MCF 10A (cell line): Measurements from ENCODE around the gene PRRT1. TPM values are rescaled to one million over a fixed set of nuclear protein-coding genes. Genes with fewer than 3 reads are reported as not detected.

Experiments used
- BruUV-seq: library from RNA; stranded (reverse); fragments of 400-500 nt; replicated peaks from 2 replicates; lab custom pipeline; 2021; lab: Mats Ljungman, UMichigan
- CTCF ChIA-PET: fragments of 300-600 bp; sonication (Branson Sonifier 250); formaldehyde crosslinking; extraction: SDS; loops from one replicate; lab custom pipeline; 2021; ENCODE audit warnings: antibody characterized with exemption, inconsistent platforms; lab: Yijun Ruan, JAX
- POLR2A ChIA-PET: fragments of 300-600, 350-650 bp; sonication (Branson Sonifier 250); formaldehyde crosslinking; extraction: SDS; loops from one replicate; lab custom pipeline; 2020; ENCODE audit warnings: antibody characterized with exemption, inconsistent platforms; lab: Yijun Ruan, JAX
- DNase-seq: peaks from one replicate; pipeline ENCODE4 v3.0.0-alpha.2; 2018; ENCODE audit not compliant: unreplicated experiment
- H3K27ac Mint-ChIP-seq: one replicate; pipeline ENCODE4 v1.8.0; 2022; ENCODE audit warnings: mild to moderate bottlenecking, low read depth, mixed read lengths; ENCODE audit not compliant: unreplicated experiment
- H3K27me3 Mint-ChIP-seq: one replicate; pipeline ENCODE4 v1.8.0; 2022; ENCODE audit warnings: mixed read lengths; ENCODE audit not compliant: insufficient read depth, unreplicated experiment
- H3K36me3 Mint-ChIP-seq: one replicate; pipeline ENCODE4 v1.8.0; 2022; ENCODE audit warnings: mild to moderate bottlenecking, moderate library complexity, mixed read lengths; ENCODE audit not compliant: insufficient read depth, unreplicated experiment
- H3K4me1 Mint-ChIP-seq: one replicate; pipeline ENCODE4 v1.8.0; 2022; ENCODE audit warnings: mixed read lengths; ENCODE audit not compliant: insufficient read depth, unreplicated experiment
- H3K4me3 Mint-ChIP-seq: one replicate; pipeline ENCODE4 v1.8.0; 2022; ENCODE audit warnings: mild to moderate bottlenecking, moderate library complexity, mixed read lengths; ENCODE audit not compliant: unreplicated experiment
- H3K9me3 Mint-ChIP-seq: one replicate; pipeline ENCODE4 v1.8.0; 2022; ENCODE audit warnings: mixed read lengths; ENCODE audit not compliant: unreplicated experiment
- CTCF ChIP-seq: fragments of 200-600 bp; IDR thresholded peaks from one replicate; pipeline ENCODE4 v1.8.0; 2022; ENCODE audit warnings: antibody characterized with exemption, mild to moderate bottlenecking; ENCODE audit not compliant: unreplicated experiment
- intact Hi-C: fragments of 100-400 bp; cut with micrococcal nuclease; formaldehyde crosslinking; loops from 2 replicates; pipeline ENCODE4 v1.14.1; 2022
- total RNA-seq: library from RNA; stranded (reverse); gene quantifications from 2 replicates; pipeline ENCODE4 v1.2.3, GENCODE V29; 2022

PRRT1 gene
- total RNA-seq, 1 experiment from 2014 or later = 0.19 TPM

DNA sequence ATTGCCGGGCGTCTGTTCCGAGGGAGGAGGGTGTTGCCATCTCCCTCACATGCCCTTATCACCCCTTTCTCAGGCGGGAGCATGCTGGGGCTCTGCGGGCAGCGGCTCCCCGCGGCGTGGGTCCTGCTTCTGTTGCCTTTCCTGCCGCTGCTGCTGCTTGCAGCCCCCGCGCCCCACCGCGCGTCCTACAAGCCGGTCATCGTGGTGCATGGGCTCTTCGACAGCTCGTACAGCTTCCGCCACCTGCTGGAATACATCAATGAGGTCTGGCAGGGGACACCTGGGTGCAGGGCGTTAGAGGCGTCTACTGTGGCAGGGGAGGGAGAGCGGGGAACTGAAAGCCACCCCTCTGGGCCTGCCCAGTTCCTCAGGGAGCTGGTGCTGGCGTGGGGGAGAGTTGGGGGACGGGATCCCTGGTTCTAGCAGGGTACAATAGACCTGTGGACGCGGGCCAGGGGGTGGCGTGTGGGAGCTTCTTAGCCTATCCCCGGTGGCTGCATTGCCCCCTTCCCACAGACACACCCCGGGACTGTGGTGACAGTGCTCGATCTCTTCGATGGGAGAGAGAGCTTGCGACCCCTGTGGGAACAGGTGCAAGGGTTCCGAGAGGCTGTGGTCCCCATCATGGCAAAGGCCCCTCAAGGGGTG lies 2.9 kb upstream of the PRRT1 start:
- BruUV-seq = no TSS peak
- H3K4me1 Mint-ChIP-seq = peaks cover 18% of the 10 kb centered on the region
- H3K9me3 Mint-ChIP-seq = no peaks in the 10 kb centered on the region
- H3K4me3 Mint-ChIP-seq = peak overlapping the region; percentile 86
- DNase-seq = peak; percentile 71
- ChIA-PET POLR2A (interaction anchor here (0.7 to 1.1 kb wide), 5 partner anchors 14 to 36 kb away, joined by 3 to 6 read pairs (median 3); partner anchors contain the start of genes AGPAT1, ATF6B and FKBPL), CTCF (interaction anchor here (0.6 to 1.1 kb wide), 11 partner anchors 9 to 1495 kb away, joined by 3 to 6 read pairs (median 3); partner anchors contain the start of gene EGFL8)
- H3K36me3 Mint-ChIP-seq = peaks cover 25% of the 10 kb centered on the region
- TF ChIP-seq CTCF = peak; percentile 56
- intact Hi-C loops = loop anchor here (1.0 to 10.0 kb wide), 4 partner anchors 23 to 180 kb away; partner anchors contain the start of gene DXO
- H3K27ac Mint-ChIP-seq = peak overlapping the region; percentile 83
- no peaks in the 10 kb centered on the region for H3K27me3 Mint-ChIP-seq

GRCh38 chr6:32153564-32154513 lies 2.1 kb upstream of the PRRT1 start, which contains the start of gene PPT2:
PPT2 (plus strand) TSS chr6:32154141; CDS start chr6:32154595, 454 bp downstream.
- TF ChIP-seq CTCF = no peak
- ChIA-PET POLR2A (interaction anchor here (0.5 to 1.1 kb wide), 5 partner anchors 13 to 1273 kb away, joined by 3 to 6 read pairs (median 3); partner anchors contain the start of gene FKBPL), CTCF (interaction anchor here (0.6 to 1.1 kb wide), 10 partner anchors 8 to 1495 kb away, joined by 3 to 6 read pairs (median 4); partner anchors contain the start of gene EGFL8)
- intact Hi-C loops = loop anchor here (1.0 to 10.0 kb wide), 4 partner anchors 23 to 179 kb away; partner anchors contain the start of gene DXO
- peak within 1 kb of the TSS; percentile 86 for H3K4me3 Mint-ChIP-seq
- peak within 1 kb of the TSS; percentile 83 for H3K27ac Mint-ChIP-seq
- no peaks in the 10 kb centered on the region for H3K27me3 Mint-ChIP-seq
- DNase-seq = peak; percentile 79
- H3K36me3 Mint-ChIP-seq = peaks cover 17% of the 10 kb centered on the region
- TSS peak; percentile 46 for BruUV-seq
- H3K4me1 Mint-ChIP-seq = peaks cover 18% of the 10 kb centered on the region
- H3K9me3 Mint-ChIP-seq = no peaks in the 10 kb centered on the region

DNA sequence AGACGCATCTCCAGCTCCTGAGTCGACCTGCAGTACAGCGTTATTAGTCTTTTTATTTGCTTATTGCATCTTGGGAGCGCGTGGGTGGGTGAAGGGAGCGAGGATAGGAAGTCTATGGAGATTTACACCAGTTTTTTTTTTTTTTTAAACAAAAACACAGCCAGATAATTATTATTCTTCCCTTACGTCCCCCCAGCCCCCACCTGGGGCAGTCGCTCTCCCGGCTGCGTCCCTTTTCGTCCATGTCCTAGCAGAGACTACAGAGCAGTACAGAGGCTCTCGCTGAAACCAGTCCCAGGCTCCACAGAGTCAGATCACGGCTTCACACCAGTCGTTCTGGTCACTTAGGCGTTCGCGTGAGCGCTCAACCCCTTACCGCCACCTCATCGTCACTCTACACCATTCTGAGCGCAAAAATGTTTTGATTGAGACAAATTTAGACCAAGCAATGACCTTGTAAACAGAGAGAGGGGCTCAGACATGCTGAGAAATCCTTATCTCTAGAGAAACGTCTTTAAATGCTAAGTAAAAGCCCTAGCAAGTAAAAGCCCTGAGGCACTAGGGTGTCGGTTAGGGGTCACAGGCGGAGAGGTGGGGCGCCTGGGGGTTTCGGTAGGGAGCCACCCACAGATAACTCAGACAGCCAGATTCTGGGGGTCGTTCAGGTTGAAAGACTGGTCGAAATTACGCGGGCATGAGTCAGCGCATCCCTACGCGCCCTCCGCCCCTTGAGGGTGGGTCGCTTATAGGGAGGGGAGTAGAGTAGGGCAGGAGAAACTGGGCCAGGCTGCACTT lies 1.2 kb upstream of the PRRT1 start:
- H3K9me3 Mint-ChIP-seq = no peaks in the 10 kb centered on the region
- H3K4me3 Mint-ChIP-seq = peak overlapping the region; percentile 86
- ChIA-PET POLR2A (interaction anchor here (0.5 to 1.0 kb wide), 4 partner anchors 12 to 1274 kb away, joined by 3 to 9 read pairs (median 4); no protein-coding TSS in a partner anchor), CTCF (interaction anchor here (1.1 kb wide), 1 partner anchor 36 kb away, joined by 4 read pairs; no protein-coding TSS in a partner anchor)
- no peak for TF ChIP-seq CTCF
- H3K36me3 Mint-ChIP-seq = peaks cover 16% of the 10 kb centered on the region
- no peak for DNase-seq
- H3K27ac Mint-ChIP-seq = no peak overlapping the region
- no TSS peak for BruUV-seq
- intact Hi-C loops = loop anchor here (10.0 kb wide), 1 partner anchor 178 kb away; the partner anchor contains the start of gene DXO
- H3K27me3 Mint-ChIP-seq = no peaks in the 10 kb centered on the region
- H3K4me1 Mint-ChIP-seq = peaks cover 18% of the 10 kb centered on the region
